GM06990 (cell line): ENCODE results near the gene TFAP2A.

Experiments used
- DNase-seq: peaks from one replicate; pipeline ENCODE4 v3.0.0-alpha.2; 2011; ENCODE audit not compliant: insufficient read length; ENCODE audit errors: extremely low read depth
- H3K27me3 ChIP-seq: replicated peaks from 2 replicates; pipeline ENCODE4 v1.6.0; 2011; ENCODE audit warnings: low read length; ENCODE audit not compliant: control insufficient read depth, insufficient read depth
- H3K36me3 ChIP-seq: 2 replicates; pipeline ENCODE4 v1.5.1; 2011; ENCODE audit warnings: low read length; ENCODE audit not compliant: control insufficient read depth, insufficient read depth
- H3K4me3 ChIP-seq: replicated peaks from 2 replicates; pipeline ENCODE4 v1.5.1; 2011; ENCODE audit warnings: low read depth, mild to moderate bottlenecking, control low read depth, low read length
- TF ChIP-seq, protein P1 (sequence below): IDR thresholded peaks from 2 replicates; pipeline ENCODE4 v1.5.1; 2011; ENCODE audit warnings: low read length, control low read depth, mild to moderate bottlenecking, inconsistent platforms; ENCODE audit not compliant: insufficient read depth, poor library complexity, severe bottlenecking

Gene TFAP2A

GRCh38 chr6:10401004-10401536 is 13.8 kb downstream of the TFAP2A start:
- H3K36me3 ChIP-seq = no peaks in the 10 kb centered on the region
- no peak for DNase-seq
- no peak overlapping the region for H3K4me3 ChIP-seq
- no peaks in the 10 kb centered on the region; the same call in 1 of the 2 replicates for H3K27me3 ChIP-seq
- TF ChIP-seq, protein P1, sequence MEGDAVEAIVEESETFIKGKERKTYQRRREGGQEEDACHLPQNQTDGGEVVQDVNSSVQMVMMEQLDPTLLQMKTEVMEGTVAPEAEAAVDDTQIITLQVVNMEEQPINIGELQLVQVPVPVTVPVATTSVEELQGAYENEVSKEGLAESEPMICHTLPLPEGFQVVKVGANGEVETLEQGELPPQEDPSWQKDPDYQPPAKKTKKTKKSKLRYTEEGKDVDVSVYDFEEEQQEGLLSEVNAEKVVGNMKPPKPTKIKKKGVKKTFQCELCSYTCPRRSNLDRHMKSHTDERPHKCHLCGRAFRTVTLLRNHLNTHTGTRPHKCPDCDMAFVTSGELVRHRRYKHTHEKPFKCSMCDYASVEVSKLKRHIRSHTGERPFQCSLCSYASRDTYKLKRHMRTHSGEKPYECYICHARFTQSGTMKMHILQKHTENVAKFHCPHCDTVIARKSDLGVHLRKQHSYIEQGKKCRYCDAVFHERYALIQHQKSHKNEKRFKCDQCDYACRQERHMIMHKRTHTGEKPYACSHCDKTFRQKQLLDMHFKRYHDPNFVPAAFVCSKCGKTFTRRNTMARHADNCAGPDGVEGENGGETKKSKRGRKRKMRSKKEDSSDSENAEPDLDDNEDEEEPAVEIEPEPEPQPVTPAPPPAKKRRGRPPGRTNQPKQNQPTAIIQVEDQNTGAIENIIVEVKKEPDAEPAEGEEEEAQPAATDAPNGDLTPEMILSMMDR = no peak

DNA sequence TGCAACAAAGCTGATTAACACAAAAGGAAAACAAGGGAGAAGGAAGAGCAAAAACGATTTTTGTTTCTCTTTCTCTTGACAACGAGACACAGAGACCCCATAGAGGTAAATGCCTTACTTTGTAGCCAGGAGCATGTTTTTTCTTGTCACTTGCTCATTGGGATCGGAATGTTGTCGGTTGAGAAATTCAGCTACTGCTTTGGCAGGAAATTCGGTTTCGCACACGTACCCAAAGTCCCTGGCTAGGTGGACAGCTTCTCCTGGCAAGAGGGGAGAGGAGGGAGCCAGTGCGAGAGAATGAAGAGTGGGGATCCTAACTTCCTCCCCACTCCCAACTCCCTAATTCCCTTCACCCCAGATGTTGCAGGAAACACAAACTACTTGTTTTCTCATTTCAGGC is 14.5 kb downstream of the TFAP2A start:
- H3K4me3 ChIP-seq = no peak overlapping the region
- no peaks in the 10 kb centered on the region for H3K36me3 ChIP-seq
- no peak for DNase-seq
- no peaks in the 10 kb centered on the region; the same call in 1 of the 2 replicates for H3K27me3 ChIP-seq
- TF ChIP-seq, protein P1 = no peak

- Histone ChIP-seq H3K36me3 (no peaks in the 10 kb centered on the region), H3K27me3 (no peaks in the 10 kb centered on the region; the same call in 1 of the 2 replicates), H3K4me3 (no peak overlapping the region)
- TF ChIP-seq, protein P1 = no peak
- DNase-seq = no peak
Measured at GRCh38 chr6:10399451-10399850, 15.4 kb downstream of the TFAP2A start.

DNA sequence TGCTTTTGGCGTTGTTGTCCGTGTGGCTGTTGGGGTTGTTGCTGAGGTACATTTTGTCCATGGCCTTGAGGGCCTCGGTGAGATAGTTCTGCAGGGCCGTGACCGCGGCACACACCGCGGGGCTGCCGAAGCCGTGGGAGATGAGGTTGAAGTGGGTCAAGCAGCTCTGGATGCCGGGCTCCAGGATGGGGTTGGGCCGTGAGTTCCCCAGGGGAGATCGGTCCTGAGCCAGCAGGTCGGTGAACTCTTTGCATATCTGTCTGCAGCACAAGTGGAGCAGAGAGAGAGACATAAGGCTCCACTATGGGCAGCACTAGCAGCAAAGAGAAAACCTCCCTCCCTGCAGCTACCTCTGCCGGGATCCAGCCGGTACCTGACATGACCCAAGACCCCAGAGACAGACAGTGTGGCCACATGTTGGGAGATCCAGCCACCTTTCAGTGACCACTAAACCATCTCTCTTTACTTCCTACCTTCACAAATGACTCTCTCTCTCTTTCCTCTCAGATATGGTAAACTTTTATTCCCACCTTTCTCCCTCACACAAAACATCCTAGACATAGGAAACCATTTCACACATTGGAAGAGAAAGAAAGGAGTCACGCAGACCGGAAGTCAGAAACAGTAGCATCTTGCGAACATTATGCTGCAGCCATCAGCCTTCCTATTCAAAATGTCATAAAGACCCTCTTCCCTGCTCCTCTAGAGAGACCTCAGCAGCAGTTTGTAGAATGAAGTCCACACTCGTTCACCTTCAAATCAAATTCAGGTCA is 16.2 kb downstream of the TFAP2A start:
- peak overlapping the region; percentile 23; the same call in 1 of the 2 replicates for H3K4me3 ChIP-seq
- no peak for DNase-seq
- H3K27me3 ChIP-seq = peaks cover under 1% of the 10 kb centered on the region; the same call in 1 of the 2 replicates
- H3K36me3 ChIP-seq = no peaks in the 10 kb centered on the region
- TF ChIP-seq, protein P1 = no peak

GRCh38 chr6:10397756-10398445 is 17.0 kb downstream of the TFAP2A start:
- DNase-seq = no peak
- Histone ChIP-seq H3K4me3 (peak overlapping the region; percentile 23), H3K27me3 (peaks cover 2% of the 10 kb centered on the region; the same call in 1 of the 2 replicates), H3K36me3 (no peaks in the 10 kb centered on the region)
- TF ChIP-seq, protein P1 = no peak
